Panc1 (cell line): ENCODE measurements around the gene LRRC47. TPM values are rescaled to one million over a fixed set of nuclear protein-coding genes. Genes with fewer than 3 reads are reported as not detected.

Experiments used
- ATAC-seq: fragments of 200-7000 bp; cut with Tn5 transposase; 2 replicates; pipeline ENCODE4 v1.9.1; 2020; ENCODE audit warnings: mild to moderate bottlenecking, moderate library complexity
- BruUV-seq: library from RNA; stranded (reverse); fragments of 400-500 nt; replicated peaks from 2 replicates; lab custom pipeline; 2021; lab: Mats Ljungman, UMichigan
- CTCF ChIA-PET: fragments of 300-600 bp; sonication (Branson Sonifier 250); formaldehyde crosslinking; loops from one replicate; lab custom pipeline; 2022; ENCODE audit warnings: antibody characterized with exemption; lab: Charles Lee
- POLR2A ChIA-PET: fragments of 300-600 bp; sonication (Branson Sonifier 250); formaldehyde crosslinking; loops from one replicate; lab custom pipeline; 2022; ENCODE audit warnings: antibody characterized with exemption; lab: Charles Lee
- DNase-seq: peaks from one replicate; pipeline ENCODE4 v3.0.0-alpha.2; 2010; ENCODE audit warnings: low read depth, low spot score
- H3K27ac ChIP-seq: 2 replicates; pipeline ENCODE4 v1.5.1; 2011; ENCODE audit warnings: mild to moderate bottlenecking, low read length, inconsistent platforms
- H3K27me3 ChIP-seq: fragments of 200-500 bp; sonication (Bioruptor generic); 2 replicates; pipeline ENCODE4 v1.6.0; 2014; ENCODE audit warnings: low read length, inconsistent platforms; ENCODE audit not compliant: control insufficient read depth, insufficient read depth
- H3K36me3 ChIP-seq: fragments of 200-500 bp; sonication (Bioruptor generic); 2 replicates; pipeline ENCODE4 v1.5.1; 2014; ENCODE audit warnings: inconsistent platforms, mild to moderate bottlenecking, low read length, moderate library complexity; ENCODE audit not compliant: control insufficient read depth, insufficient read depth
- H3K4me1 ChIP-seq: 2 replicates; pipeline ENCODE4 v1.5.1; 2011; ENCODE audit warnings: inconsistent platforms, mild to moderate bottlenecking, low read length, moderate library complexity; ENCODE audit not compliant: control insufficient read depth, insufficient read depth
- H3K4me3 ChIP-seq, 2 experiments: 2 replicates each; pipeline ENCODE4 v1.5.1; 2011 to 2012; ENCODE audit warnings: low read depth in 2 of 2, low read length in 2 of 2, mild to moderate bottlenecking in 2 of 2, inconsistent platforms in 1 of 2, moderate library complexity in 1 of 2
- H3K9me3 ChIP-seq: fragments of 200-500 bp; sonication (Bioruptor generic); 2 replicates; pipeline ENCODE4 v1.5.1; 2014; ENCODE audit warnings: low read depth, mild to moderate bottlenecking, inconsistent platforms, low read length, moderate library complexity; ENCODE audit not compliant: control insufficient read depth, insufficient read depth
- CTCF ChIP-seq: fragments of 450-650 bp; IDR thresholded peaks from 2 replicates; pipeline ENCODE4 v1.5.1; 2017; ENCODE audit warnings: mild to moderate bottlenecking
- POLR2AphosphoS5 ChIP-seq: IDR thresholded peaks from 2 replicates; pipeline ENCODE4 v1.6.1; 2012; ENCODE audit warnings: mild to moderate bottlenecking, low read depth, low read length, moderate library complexity
- REST ChIP-seq, 2 experiments: IDR thresholded peaks; 2 replicates each; pipeline ENCODE4 v1.6.1; 2011 to 2012; ENCODE audit warnings: low read depth in 2 of 2, control low read depth in 1 of 2, low read length in 1 of 2, mild to moderate bottlenecking in 1 of 2, moderate library complexity in 1 of 2; ENCODE audit not compliant: insufficient read depth in 1 of 2
- SIN3A ChIP-seq: IDR thresholded peaks from 2 replicates; pipeline ENCODE4 v1.6.1; 2012; ENCODE audit warnings: low read depth, mild to moderate bottlenecking, low read length, moderate library complexity, borderline replicate concordance; ENCODE audit not compliant: insufficient read depth
- TCF7L2 ChIP-seq: IDR thresholded peaks from 2 replicates; pipeline ENCODE4 v1.6.1; 2011; ENCODE audit warnings: mild to moderate bottlenecking, low read depth, low read length, inconsistent platforms
- in situ Hi-C: cut with HindIII; loops from 2 replicates; pipeline ENCODE4 v1.10.0; 2016; ENCODE audit warnings: low sequenced_read_pairs, low pct_unique_long_range_greater_than_20kb
- intact Hi-C: fragments of 100-400 bp; cut with micrococcal nuclease; formaldehyde crosslinking; loops from one replicate; pipeline ENCODE4 v1.10.0; 2022; ENCODE audit not compliant: unreplicated experiment
- total RNA-seq: library from RNA; stranded (reverse); gene quantifications from one replicate; pipeline ENCODE4 v1.2.1, GENCODE V29; 2021; ENCODE audit not compliant: unreplicated experiment

Gene LRRC47
- total RNA-seq, 1 experiment from 2014 or later = 51.0 TPM

- H3K4me1 ChIP-seq = peaks cover 2% of the 10 kb centered on the region; the same call in 1 of the 2 replicates
- H3K9me3 ChIP-seq = no peaks in the 10 kb centered on the region
- intact Hi-C loops (no loop called here), in situ Hi-C loops (no loop called here)
- H3K4me3 ChIP-seq = no peak within 1 kb of the TSS
- DNase-seq (no peak), ATAC-seq (no peak)
- CTCF ChIA-PET = no interaction called here
- no peak within 1 kb of the TSS for H3K27ac ChIP-seq
- TF ChIP-seq SIN3A (no peak), TCF7L2 (no peak), POLR2AphosphoS5 (no peak), CTCF (no peak), REST (IDR thresholded peaks at IDR 0.05; ENCODE audit: insufficient read depth in 1 of 2, low read depth in 2 of 2, low read length in 1 of 2) (no peak)
- H3K27me3 ChIP-seq = no peaks in the 10 kb centered on the region
- BruUV-seq = no TSS peak
- no peaks in the 10 kb centered on the region for H3K36me3 ChIP-seq
- POLR2A ChIA-PET = no interaction called here
These were observed 43.8 kb downstream of the LRRC47 start, which contains the start of gene CCDC27 for GRCh38 chr1:3752400-3752945. Gene CCDC27, plus strand, starts transcription at chr1:3752450. Its CDS starts 32 bp downstream, at chr1:3752482.

GRCh38 chr1:3750741-3751140 is 45.6 kb downstream of the LRRC47 start:
- no TSS peak for BruUV-seq
- Histone ChIP-seq H3K27me3 (no peaks in the 10 kb centered on the region), H3K36me3 (no peaks in the 10 kb centered on the region), H3K9me3 (no peaks in the 10 kb centered on the region), H3K27ac (no peak overlapping the region), H3K4me1 (peaks cover 8% of the 10 kb centered on the region), H3K4me3 (no peak overlapping the region)
- ChIA-PET CTCF (no interaction called here), POLR2A (no interaction called here)
- no peak for TF ChIP-seq CTCF
- TF ChIP-seq POLR2AphosphoS5 = no peak
- TF ChIP-seq SIN3A = no peak
- no peak for TF ChIP-seq REST (IDR thresholded peaks at IDR 0.05; ENCODE audit: insufficient read depth in 1 of 2, low read depth in 2 of 2, low read length in 1 of 2)
- TF ChIP-seq TCF7L2 = no peak
- in situ Hi-C loops (no loop called here), intact Hi-C loops (no loop called here)
- ATAC-seq (no peak), DNase-seq (no peak)
